Measurements from ENCODE around the gene ZBTB16.

Gene ZBTB16

DNA sequence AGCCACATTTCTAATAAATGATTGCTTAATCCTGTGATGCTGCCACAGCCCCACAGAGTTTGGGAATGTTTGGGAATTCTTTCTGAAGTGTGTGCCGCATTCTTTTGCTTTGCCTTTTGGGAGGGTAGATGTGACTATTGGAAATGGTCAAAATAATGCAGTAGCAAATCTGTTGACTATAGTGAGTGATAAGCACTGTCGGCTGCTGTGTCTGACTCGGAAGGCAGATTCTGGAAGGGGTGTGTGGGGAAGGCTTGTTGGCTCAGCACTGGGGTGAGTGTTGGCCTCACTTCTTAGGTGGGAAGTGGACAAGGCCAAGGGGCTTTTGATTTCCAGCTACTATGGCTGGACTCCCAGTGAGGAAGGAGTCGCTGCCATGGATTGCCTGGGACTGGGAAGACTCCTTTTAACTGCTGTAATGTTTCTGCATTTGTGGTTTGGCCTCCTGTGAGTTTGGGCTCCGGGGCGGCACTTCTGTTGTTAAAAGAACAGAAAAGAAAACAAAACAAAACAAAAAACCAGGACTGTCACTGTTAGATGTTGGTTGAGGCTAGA lies 20.1 kb downstream of the ZBTB16 start:
- Histone ChIP-seq H3K27ac (ENCODE audit: low read length) (no peak overlapping the region), H3K36me3 (ENCODE audit: insufficient read depth, low read depth, low read length) (no peaks in the 10 kb centered on the region), H3K4me3 (ENCODE audit: low read length) (no peak overlapping the region), H3K9ac (ENCODE audit: low read depth, low read length) (no peak overlapping the region), H3K27me3 (ENCODE audit: insufficient read depth, low read length) (peaks cover 91% of the 10 kb centered on the region), H3K4me1 (ENCODE audit: insufficient read depth, low read length) (peaks cover 18% of the 10 kb centered on the region; the same call in 1 of the 2 replicates), H3K9me3 (ENCODE audit: insufficient read depth, low read depth, low read length) (no peaks in the 10 kb centered on the region)

- Histone ChIP-seq H3K36me3 (ENCODE audit: insufficient read depth, low read depth, low read length) (no peaks in the 10 kb centered on the region), H3K9me3 (ENCODE audit: insufficient read depth, low read depth, low read length) (no peaks in the 10 kb centered on the region), H3K27ac (ENCODE audit: low read length) (no peak overlapping the region), H3K4me1 (ENCODE audit: insufficient read depth, low read length) (peaks cover 18% of the 10 kb centered on the region; the same call in 1 of the 2 replicates), H3K9ac (ENCODE audit: low read depth, low read length) (no peak overlapping the region), H3K27me3 (ENCODE audit: insufficient read depth, low read length) (peaks cover 90% of the 10 kb centered on the region), H3K4me3 (ENCODE audit: low read length) (no peak overlapping the region)
These were observed 20.7 kb downstream of the ZBTB16 start for GRCh38 chr11:114080219-114080618.

GRCh38 chr11:114080769-114081168 lies 21.3 kb downstream of the ZBTB16 start:
- Histone ChIP-seq H3K9ac (ENCODE audit: low read depth, low read length) (no peak overlapping the region), H3K4me1 (ENCODE audit: insufficient read depth, low read length) (peaks cover 18% of the 10 kb centered on the region; the same call in 1 of the 2 replicates)

DNA sequence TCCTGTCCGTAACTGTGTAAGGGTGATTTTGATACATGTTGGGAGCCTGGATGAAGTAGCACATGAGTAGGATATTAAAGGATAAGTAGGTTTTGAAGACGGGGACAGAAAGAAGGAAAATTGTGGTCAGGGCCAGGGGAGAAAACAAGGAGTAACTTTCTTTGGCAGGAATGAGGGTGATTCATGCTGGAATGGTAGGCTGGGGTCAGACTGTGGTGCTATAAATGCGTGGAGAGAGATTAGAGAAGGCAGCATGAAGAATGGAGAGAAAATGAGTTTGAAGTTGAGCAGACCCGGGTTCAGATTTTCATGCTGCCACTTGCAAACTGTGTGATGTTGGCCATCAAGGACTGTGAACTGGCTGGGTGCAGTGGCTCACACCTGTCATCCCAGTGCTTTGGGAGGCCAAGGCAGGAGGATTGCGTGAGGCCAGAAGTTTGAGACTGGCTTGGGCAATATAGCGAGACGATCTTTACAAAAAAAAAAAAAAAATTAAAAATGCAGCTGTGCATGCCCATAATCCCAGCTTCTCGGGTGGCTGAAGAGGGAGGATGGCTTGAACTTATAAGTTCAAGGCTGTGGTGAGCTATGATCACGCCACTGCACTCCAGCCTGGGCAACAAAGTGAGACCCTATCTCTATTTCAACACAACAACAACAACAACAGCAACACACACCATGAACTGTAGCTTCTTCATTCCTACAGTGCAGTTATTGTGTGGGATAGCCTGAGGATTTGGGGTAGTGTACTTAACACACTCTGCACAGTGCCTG lies 22.3 kb downstream of the ZBTB16 start:
- H3K9ac ChIP-seq (ENCODE audit: low read depth, low read length): no peak overlapping the region

More at GRCh38 chr11:114080769-114081168, 21.3 kb downstream of the ZBTB16 start:
- no peak overlapping the region for H3K27ac ChIP-seq (ENCODE audit: low read length)
- no peaks in the 10 kb centered on the region for H3K36me3 ChIP-seq (ENCODE audit: insufficient read depth, low read depth, low read length)
- peaks cover 85% of the 10 kb centered on the region for H3K27me3 ChIP-seq (ENCODE audit: insufficient read depth, low read length)
- H3K9me3 ChIP-seq (ENCODE audit: insufficient read depth, low read depth, low read length): no peaks in the 10 kb centered on the region
- no peak overlapping the region for H3K4me3 ChIP-seq (ENCODE audit: low read length)

GRCh38 chr11:114082415-114082748 lies 22.9 kb downstream of the ZBTB16 start:
- H3K9me3 ChIP-seq (ENCODE audit: insufficient read depth, low read depth, low read length): no peaks in the 10 kb centered on the region
- no peak overlapping the region for H3K4me3 ChIP-seq (ENCODE audit: low read length)
- no peak overlapping the region for H3K27ac ChIP-seq (ENCODE audit: low read length)
- peaks cover 9% of the 10 kb centered on the region; the same call in 1 of the 2 replicates for H3K4me1 ChIP-seq (ENCODE audit: insufficient read depth, low read length)
- H3K9ac ChIP-seq (ENCODE audit: low read depth, low read length): no peak overlapping the region
- H3K36me3 ChIP-seq (ENCODE audit: insufficient read depth, low read depth, low read length): no peaks in the 10 kb centered on the region
- peaks cover 69% of the 10 kb centered on the region for H3K27me3 ChIP-seq (ENCODE audit: insufficient read depth, low read length)

More for the DNA sequence above, 22.3 kb downstream of the ZBTB16 start:
- Histone ChIP-seq H3K36me3 (ENCODE audit: insufficient read depth, low read depth, low read length) (no peaks in the 10 kb centered on the region), H3K27ac (ENCODE audit: low read length) (no peak overlapping the region), H3K9me3 (ENCODE audit: insufficient read depth, low read depth, low read length) (no peaks in the 10 kb centered on the region), H3K4me1 (ENCODE audit: insufficient read depth, low read length) (peaks cover 15% of the 10 kb centered on the region; the same call in 1 of the 2 replicates), H3K4me3 (ENCODE audit: low read length) (no peak overlapping the region), H3K27me3 (ENCODE audit: insufficient read depth, low read length) (peaks cover 75% of the 10 kb centered on the region)

DNA sequence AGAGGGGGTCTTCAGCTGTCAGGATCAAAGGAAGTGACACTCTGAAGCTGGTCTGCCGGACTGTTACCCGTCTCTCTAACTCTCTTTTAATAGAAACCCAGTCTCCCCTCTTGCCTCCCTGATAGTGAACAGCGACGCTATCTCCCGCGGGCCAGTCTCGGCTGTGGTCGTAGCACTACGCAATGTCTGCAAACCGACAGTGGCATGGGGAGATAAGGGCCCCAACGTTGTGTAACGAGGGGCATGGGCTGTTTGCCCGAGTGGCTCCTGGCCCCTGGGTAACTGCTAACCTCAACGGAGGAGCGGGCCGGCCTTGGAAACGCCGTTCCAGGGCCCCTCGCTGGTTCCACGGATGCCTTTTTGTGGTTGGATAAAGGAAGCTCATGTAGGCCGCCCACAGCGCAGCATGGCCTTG lies 23.3 kb downstream of the ZBTB16 start:
- Histone ChIP-seq H3K4me1 (ENCODE audit: insufficient read depth, low read length) (peaks cover 6% of the 10 kb centered on the region; the same call in 1 of the 2 replicates), H3K4me3 (ENCODE audit: low read length) (no peak overlapping the region), H3K27ac (ENCODE audit: low read length) (no peak overlapping the region), H3K9me3 (ENCODE audit: insufficient read depth, low read depth, low read length) (no peaks in the 10 kb centered on the region), H3K27me3 (ENCODE audit: insufficient read depth, low read length) (peaks cover 65% of the 10 kb centered on the region), H3K36me3 (ENCODE audit: insufficient read depth, low read depth, low read length) (no peaks in the 10 kb centered on the region), H3K9ac (ENCODE audit: low read depth, low read length) (no peak overlapping the region)

DNA sequence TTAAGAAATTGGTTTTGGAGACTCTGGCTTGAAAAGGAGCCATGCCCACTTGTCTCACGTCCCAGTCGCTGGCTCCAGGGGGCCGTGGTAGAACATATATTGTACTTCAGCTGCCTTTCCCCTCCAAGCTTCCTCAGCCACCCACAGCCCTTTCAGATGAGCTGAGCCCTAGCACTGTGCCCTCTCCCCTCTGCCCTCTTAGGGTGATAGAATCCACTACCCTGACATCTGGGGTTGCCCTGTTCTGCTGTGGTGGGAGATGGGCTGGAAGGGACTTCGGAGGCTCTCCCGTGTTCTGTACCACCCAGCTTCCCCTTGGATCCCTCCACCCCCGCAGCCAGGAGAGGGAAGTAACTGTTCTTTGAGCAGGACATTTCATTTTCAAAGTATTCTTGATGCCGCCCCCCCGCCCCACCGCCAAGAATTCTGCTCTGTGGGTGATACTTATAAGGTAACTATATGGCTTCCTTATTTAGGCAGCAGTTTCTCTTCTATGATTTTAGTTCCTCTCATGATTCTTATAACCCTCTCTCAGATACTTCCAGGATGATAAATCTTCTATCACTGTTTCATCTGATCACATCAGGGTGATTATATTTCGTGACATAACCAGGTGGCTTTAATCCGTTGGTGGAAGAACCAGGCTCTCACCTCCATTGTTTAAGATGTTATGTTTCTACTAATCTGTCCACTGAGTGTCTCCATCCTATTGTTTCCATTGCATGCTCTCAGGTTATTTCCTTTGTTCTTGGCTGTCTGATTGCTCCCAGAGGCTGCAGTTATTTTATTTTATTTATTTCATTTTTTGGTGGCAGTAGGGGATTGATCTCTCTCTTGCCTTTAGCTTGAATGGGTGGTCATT lies 24.1 kb downstream of the ZBTB16 start:
- no peak overlapping the region for H3K27ac ChIP-seq (ENCODE audit: low read length)
- no peaks in the 10 kb centered on the region for H3K36me3 ChIP-seq (ENCODE audit: insufficient read depth, low read depth, low read length)
- no peaks in the 10 kb centered on the region for H3K4me1 ChIP-seq (ENCODE audit: insufficient read depth, low read length)
- no peak overlapping the region for H3K9ac ChIP-seq (ENCODE audit: low read depth, low read length)
- peaks cover 57% of the 10 kb centered on the region for H3K27me3 ChIP-seq (ENCODE audit: insufficient read depth, low read length)
- H3K4me3 ChIP-seq (ENCODE audit: low read length): no peak overlapping the region
- no peaks in the 10 kb centered on the region for H3K9me3 ChIP-seq (ENCODE audit: insufficient read depth, low read depth, low read length)

- H3K4me3 ChIP-seq (ENCODE audit: low read length): no peak overlapping the region
- H3K9me3 ChIP-seq (ENCODE audit: insufficient read depth, low read depth, low read length): no peaks in the 10 kb centered on the region
- no peaks in the 10 kb centered on the region for H3K36me3 ChIP-seq (ENCODE audit: insufficient read depth, low read depth, low read length)
- no peak overlapping the region for H3K9ac ChIP-seq (ENCODE audit: low read depth, low read length)
- peaks cover 49% of the 10 kb centered on the region for H3K27me3 ChIP-seq (ENCODE audit: insufficient read depth, low read length)
- no peak overlapping the region for H3K27ac ChIP-seq (ENCODE audit: low read length)
- H3K4me1 ChIP-seq (ENCODE audit: insufficient read depth, low read length): no peaks in the 10 kb centered on the region
These were observed 24.9 kb downstream of the ZBTB16 start for GRCh38 chr11:114084414-114084813.

DNA sequence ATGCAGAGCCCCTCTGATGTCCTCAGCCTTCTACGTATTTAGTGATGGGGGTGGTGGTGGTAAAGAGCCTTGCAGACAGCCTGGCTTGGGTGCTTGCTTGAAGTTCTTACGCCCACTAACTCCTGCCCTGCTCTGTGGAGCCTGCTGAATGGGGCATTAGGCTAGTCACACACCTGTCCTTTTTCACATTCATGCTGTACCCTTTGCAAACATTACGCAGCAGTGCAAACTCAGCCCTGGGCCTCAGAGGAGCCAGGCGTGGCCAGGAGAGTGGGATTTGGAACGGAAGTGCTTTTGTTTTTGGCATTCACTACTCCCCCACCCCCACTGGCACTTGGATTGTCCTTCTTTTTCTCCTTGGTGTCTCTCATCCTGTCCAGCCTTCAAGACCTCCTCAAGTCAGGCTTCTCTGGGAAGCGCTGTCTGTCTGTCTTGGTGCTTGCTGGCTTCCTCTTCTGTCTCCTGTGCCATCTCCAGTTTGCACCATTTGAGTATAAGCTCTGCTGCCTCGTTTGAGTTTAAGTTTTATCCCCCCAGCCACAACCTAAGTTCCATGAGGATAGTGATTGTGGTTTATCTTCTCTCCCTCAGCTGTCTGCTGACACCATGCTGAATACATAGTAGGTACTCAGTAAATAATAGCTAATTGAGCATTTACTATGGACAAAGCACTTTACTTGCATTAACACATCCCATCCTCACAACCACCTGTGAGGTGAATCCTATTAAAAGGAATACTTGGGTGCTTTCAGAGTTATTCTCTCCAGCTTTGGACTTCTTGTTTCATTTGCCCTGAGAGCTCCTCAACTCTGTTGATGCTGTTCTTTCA lies 26.7 kb downstream of the ZBTB16 start:
- H3K4me3 ChIP-seq (ENCODE audit: low read length): no peak overlapping the region
- no peak overlapping the region for H3K27ac ChIP-seq (ENCODE audit: low read length)
- H3K9ac ChIP-seq (ENCODE audit: low read depth, low read length): no peak overlapping the region
- no peaks in the 10 kb centered on the region for H3K9me3 ChIP-seq (ENCODE audit: insufficient read depth, low read depth, low read length)
- peaks cover 31% of the 10 kb centered on the region for H3K27me3 ChIP-seq (ENCODE audit: insufficient read depth, low read length)
- no peaks in the 10 kb centered on the region for H3K4me1 ChIP-seq (ENCODE audit: insufficient read depth, low read length)
- H3K36me3 ChIP-seq (ENCODE audit: insufficient read depth, low read depth, low read length): no peaks in the 10 kb centered on the region

DNA sequence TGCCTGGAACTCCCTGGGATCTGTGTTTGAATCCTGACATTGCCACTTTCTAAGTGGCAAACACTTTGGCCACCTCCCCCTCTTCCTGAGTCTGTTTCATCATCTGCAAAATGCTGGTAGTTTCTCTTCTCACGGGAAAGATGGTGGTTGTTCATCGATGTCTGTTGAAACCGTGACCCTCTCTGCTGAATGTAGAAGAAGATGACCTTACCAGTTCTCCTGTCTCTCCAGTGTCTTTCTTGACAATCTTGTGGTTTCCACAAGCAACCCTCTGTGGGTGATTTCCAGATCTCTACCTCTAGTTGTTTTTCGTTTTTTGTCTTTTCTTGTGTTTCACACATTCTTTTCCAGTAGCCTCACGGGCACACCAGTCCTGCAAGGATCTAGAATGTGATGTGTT lies 27.5 kb downstream of the ZBTB16 start:
- Histone ChIP-seq H3K9ac (ENCODE audit: low read depth, low read length) (no peak overlapping the region), H3K4me3 (ENCODE audit: low read length) (no peak overlapping the region), H3K27me3 (ENCODE audit: insufficient read depth, low read length) (peaks cover 23% of the 10 kb centered on the region), H3K4me1 (ENCODE audit: insufficient read depth, low read length) (no peaks in the 10 kb centered on the region), H3K36me3 (ENCODE audit: insufficient read depth, low read depth, low read length) (no peaks in the 10 kb centered on the region), H3K27ac (ENCODE audit: low read length) (no peak overlapping the region), H3K9me3 (ENCODE audit: insufficient read depth, low read depth, low read length) (no peaks in the 10 kb centered on the region)

DNA sequence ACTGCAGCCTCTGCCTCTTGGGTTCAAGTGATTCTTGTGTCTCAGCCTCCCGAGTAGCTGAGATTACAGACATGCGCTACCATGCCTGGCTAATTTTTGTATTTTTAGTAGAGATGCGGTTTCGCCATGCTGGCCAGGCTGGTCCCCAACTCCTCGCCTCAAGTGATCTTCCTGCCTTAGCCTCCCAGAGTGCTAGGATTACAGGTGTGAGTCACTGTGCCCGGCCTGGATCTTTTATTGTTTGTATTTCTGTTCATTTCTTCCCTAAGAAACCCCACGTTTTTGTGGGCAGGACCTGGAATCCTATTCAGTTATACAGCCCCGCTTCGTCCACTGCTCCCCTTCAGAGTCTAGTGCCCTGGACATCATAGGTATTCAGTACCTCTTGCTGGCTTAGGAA lies 28.7 kb downstream of the ZBTB16 start:
- Histone ChIP-seq H3K27ac (ENCODE audit: low read length) (no peak overlapping the region), H3K27me3 (ENCODE audit: insufficient read depth, low read length) (peaks cover 11% of the 10 kb centered on the region; the same call in 1 of the 2 replicates), H3K36me3 (ENCODE audit: insufficient read depth, low read depth, low read length) (no peaks in the 10 kb centered on the region), H3K4me3 (ENCODE audit: low read length) (no peak overlapping the region), H3K4me1 (ENCODE audit: insufficient read depth, low read length) (no peaks in the 10 kb centered on the region), H3K9me3 (ENCODE audit: insufficient read depth, low read depth, low read length) (no peaks in the 10 kb centered on the region), H3K9ac (ENCODE audit: low read depth, low read length) (no peak overlapping the region)

Data from iPS-20b (cell line).